Measurements from ENCODE around the gene PYGM.

The PYGM gene

DNA sequence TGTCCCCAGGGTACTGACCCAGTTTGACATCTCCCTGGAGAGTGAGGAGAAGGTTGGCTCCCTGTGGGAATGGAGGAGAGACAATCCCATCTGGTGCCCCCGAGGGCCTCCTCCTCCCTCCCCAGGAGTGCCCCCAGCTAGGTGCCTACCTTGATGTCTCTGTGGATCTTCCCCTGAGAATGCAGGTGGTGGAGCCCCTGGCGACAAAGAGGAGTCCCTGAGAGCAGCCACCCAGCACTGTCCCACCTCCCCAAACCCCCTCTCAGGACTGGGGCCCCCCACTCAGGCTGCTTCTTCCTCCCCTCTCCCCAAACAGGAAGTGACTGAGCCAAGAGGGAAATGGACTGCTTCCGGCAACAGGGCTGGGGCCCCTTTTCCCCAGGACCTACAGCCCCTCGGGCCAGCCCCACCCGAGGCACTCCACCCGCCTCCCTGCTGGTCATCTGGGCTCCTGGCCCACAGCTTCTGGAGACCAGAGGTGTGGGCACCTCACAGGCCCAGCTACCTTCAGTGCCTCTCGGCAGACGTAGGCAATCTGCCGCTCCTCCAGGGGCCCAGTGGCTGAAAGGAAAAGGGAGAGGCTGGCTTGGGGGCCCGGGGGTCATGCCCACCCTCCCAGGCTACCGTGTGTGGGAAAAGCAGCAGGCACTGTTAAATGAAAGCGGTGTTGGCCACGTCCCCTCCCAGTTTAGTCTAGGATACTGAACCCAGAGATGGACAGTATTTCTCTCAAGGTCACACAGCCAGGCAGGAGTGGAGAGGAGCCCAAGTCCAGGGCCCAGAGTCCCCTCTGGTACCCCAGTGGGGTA, 42.0 kb upstream of the PYGM start:
- Histone ChIP-seq H2AFZ (ENCODE audit: low read length) (no peak overlapping the region), H3K27ac (replicated peaks; ENCODE audit: low read length) (no peak overlapping the region), H2BK15ac (ENCODE audit: low read length) (no peak overlapping the region), H2BK5ac (ENCODE audit: low read length) (peak overlapping the region; percentile 53), H3K9me3 (replicated peaks in 1 of 2; ENCODE audit: control insufficient read depth in 2 of 2, insufficient read depth in 1 of 2, low read depth in 1 of 2, low read length in 2 of 2) (no peaks in the 10 kb centered on the region), H3K4me2 (ENCODE audit: insufficient read depth, low read length, poor library complexity, severe bottlenecking) (peak overlapping the region; percentile 18), H3K4me1 (ENCODE audit: control insufficient read depth in 2 of 2, insufficient read depth in 1 of 2, low read depth in 1 of 2, low read length in 2 of 2) (peaks cover 7 to 10% of the 10 kb centered on the region in 2 donors), H3K36me3 (replicated peaks in 1 of 2; ENCODE audit: control insufficient read depth in 2 of 2, insufficient read depth in 2 of 2, low read length in 2 of 2) (peaks cover 22 to 29% of the 10 kb centered on the region in 2 donors), H3K4ac (ENCODE audit: low read length) (no peak overlapping the region), H2BK120ac (ENCODE audit: low read depth, low read length) (no peak overlapping the region), H3K4me3 (ENCODE audit: low read length in 2 of 2) (no peak overlapping the region), H3K23ac (ENCODE audit: low read depth, low read length, poor library complexity) (no peak overlapping the region), H3K9ac (ENCODE audit: low read depth, low read length, poor library complexity) (peak overlapping the region; percentile 84), H2BK12ac (ENCODE audit: low read length) (no peak overlapping the region), H4K91ac (ENCODE audit: low read depth, low read length, poor library complexity) (no peak overlapping the region), H3K14ac (ENCODE audit: low read length) (no peak overlapping the region), H4K8ac (ENCODE audit: low read depth, low read length) (no peak overlapping the region), H3K27me3 (ENCODE audit: control insufficient read depth in 3 of 3, insufficient read depth in 3 of 3, low read depth in 1 of 3, low read length in 3 of 3) (no peaks in the 10 kb centered on the region), H2AK5ac (ENCODE audit: low read depth, low read length) (peak overlapping the region; percentile 98), H3K79me1 (ENCODE audit: low read depth, low read length) (peaks cover 7% of the 10 kb centered on the region), H3K18ac (ENCODE audit: low read length) (no peak overlapping the region)
- no peak for DNase-seq (ENCODE audit: low spot score)
- WGBS, 2 donors (ENCODE audit: extremely low coverage in 2 of 2, insufficient read length in 2 of 2, insufficient replicate concordance in 1 of 2), result no CpG with 5 or more reads among the region's 13 CpGs

DNA sequence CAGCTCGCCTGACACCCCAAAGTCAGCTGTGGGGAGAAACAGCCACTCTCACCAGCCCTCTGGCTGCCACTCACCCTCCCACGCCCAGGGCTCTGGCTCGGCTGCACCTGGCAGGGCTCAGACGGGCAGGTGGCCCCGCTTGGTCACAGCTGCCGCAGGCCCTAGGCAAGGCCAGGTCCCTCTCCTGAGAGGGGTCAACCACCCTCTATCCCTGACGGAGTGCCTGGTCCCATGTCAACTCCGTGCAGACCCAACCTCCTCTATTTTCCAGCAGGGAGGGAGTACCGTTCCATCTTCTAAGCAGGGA, 41.3 kb upstream of the PYGM start:
- Histone ChIP-seq H3K9me3 (replicated peaks in 1 of 2; ENCODE audit: control insufficient read depth in 2 of 2, insufficient read depth in 1 of 2, low read depth in 1 of 2, low read length in 2 of 2) (no peaks in the 10 kb centered on the region), H4K91ac (ENCODE audit: low read depth, low read length, poor library complexity) (no peak overlapping the region), H3K23ac (ENCODE audit: low read depth, low read length, poor library complexity) (peak overlapping the region; percentile 44), H2AK5ac (ENCODE audit: low read depth, low read length) (peak overlapping the region; percentile 84), H3K14ac (ENCODE audit: low read length) (no peak overlapping the region), H3K4me3 (ENCODE audit: low read length in 2 of 2) (peak overlapping the region in 1 of 2 donors; percentile 35), H3K36me3 (replicated peaks in 1 of 2; ENCODE audit: control insufficient read depth in 2 of 2, insufficient read depth in 2 of 2, low read length in 2 of 2) (peaks cover 21 to 23% of the 10 kb centered on the region in 2 donors), H2BK15ac (ENCODE audit: low read length) (no peak overlapping the region), H3K18ac (ENCODE audit: low read length) (no peak overlapping the region), H4K8ac (ENCODE audit: low read depth, low read length) (no peak overlapping the region), H3K9ac (ENCODE audit: low read depth, low read length, poor library complexity) (no peak overlapping the region), H2AFZ (ENCODE audit: low read length) (no peak overlapping the region), H2BK12ac (ENCODE audit: low read length) (no peak overlapping the region), H2BK5ac (ENCODE audit: low read length) (no peak overlapping the region), H3K27me3 (ENCODE audit: control insufficient read depth in 3 of 3, insufficient read depth in 3 of 3, low read depth in 1 of 3, low read length in 3 of 3) (no peaks in the 10 kb centered on the region), H3K27ac (replicated peaks; ENCODE audit: low read length) (no peak overlapping the region), H3K4me1 (ENCODE audit: control insufficient read depth in 2 of 2, insufficient read depth in 1 of 2, low read depth in 1 of 2, low read length in 2 of 2) (peaks cover 7 to 10% of the 10 kb centered on the region in 2 donors), H3K79me1 (ENCODE audit: low read depth, low read length) (peaks cover 7% of the 10 kb centered on the region), H3K4ac (ENCODE audit: low read length) (no peak overlapping the region), H3K4me2 (ENCODE audit: insufficient read depth, low read length, poor library complexity, severe bottlenecking) (no peak overlapping the region), H2BK120ac (ENCODE audit: low read depth, low read length) (no peak overlapping the region)
- no peak for DNase-seq (ENCODE audit: low spot score)
- no CpG with 5 or more reads among the region's 9 CpGs for WGBS, 2 donors (ENCODE audit: extremely low coverage in 2 of 2, insufficient read length in 2 of 2, insufficient replicate concordance in 1 of 2)

DNA sequence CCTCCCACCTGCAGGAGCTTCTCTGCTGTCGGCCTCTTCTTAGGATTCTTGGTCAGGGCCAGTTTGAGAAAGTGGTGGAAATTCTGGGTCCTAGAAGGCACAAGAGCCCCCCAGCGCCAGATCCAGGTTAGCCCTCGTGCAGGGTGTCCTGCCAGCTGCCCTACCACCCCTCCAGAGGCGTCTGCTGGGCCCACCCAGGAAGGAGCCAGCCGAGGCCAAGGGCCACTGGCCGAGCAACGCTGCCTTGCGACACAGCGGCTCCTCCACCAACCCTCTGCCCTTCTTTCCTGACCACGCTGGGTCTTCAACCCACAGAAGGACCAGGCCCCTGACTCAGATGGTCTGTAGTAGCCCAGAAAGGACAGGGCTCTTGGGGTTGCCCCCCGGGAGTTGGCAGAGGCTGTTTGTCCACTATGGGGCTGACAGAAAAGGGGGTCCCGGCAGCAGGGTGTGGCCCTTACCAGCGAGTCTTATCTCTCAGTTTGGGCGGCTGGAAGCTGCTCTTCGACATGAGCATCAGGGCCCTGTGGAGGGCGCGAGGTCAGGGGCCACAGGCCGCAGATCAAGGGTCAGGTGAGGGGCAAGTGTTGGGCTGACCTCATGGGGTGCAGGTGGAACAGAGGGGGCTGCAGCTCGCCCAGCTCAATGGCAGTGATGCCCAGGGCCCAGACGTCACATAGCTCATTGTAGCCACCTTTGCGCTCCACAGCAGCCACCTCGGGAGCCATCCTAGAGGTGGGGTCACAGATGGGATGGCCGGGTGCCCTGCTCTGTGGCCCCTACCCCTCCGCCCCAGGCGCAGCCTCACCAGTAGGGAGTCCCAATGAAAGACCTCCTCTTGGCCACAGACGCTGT, 40.8 kb upstream of the PYGM start:
- Histone ChIP-seq H2BK120ac (ENCODE audit: low read depth, low read length) (no peak overlapping the region), H3K23ac (ENCODE audit: low read depth, low read length, poor library complexity) (peak overlapping the region; percentile 44), H4K8ac (ENCODE audit: low read depth, low read length) (no peak overlapping the region), H2AFZ (ENCODE audit: low read length) (no peak overlapping the region), H3K79me1 (ENCODE audit: low read depth, low read length) (peaks cover 7% of the 10 kb centered on the region), H2AK5ac (ENCODE audit: low read depth, low read length) (peak overlapping the region; percentile 84), H3K4me3 (ENCODE audit: low read length in 2 of 2) (no peak overlapping the region), H3K4me1 (ENCODE audit: control insufficient read depth in 2 of 2, insufficient read depth in 1 of 2, low read depth in 1 of 2, low read length in 2 of 2) (peaks cover 7 to 10% of the 10 kb centered on the region in 2 donors), H3K27ac (replicated peaks; ENCODE audit: low read length) (no peak overlapping the region), H2BK5ac (ENCODE audit: low read length) (no peak overlapping the region), H4K91ac (ENCODE audit: low read depth, low read length, poor library complexity) (no peak overlapping the region), H2BK15ac (ENCODE audit: low read length) (no peak overlapping the region), H3K4ac (ENCODE audit: low read length) (peak overlapping the region; percentile 53), H3K4me2 (ENCODE audit: insufficient read depth, low read length, poor library complexity, severe bottlenecking) (no peak overlapping the region), H3K9ac (ENCODE audit: low read depth, low read length, poor library complexity) (no peak overlapping the region), H3K18ac (ENCODE audit: low read length) (no peak overlapping the region), H3K14ac (ENCODE audit: low read length) (no peak overlapping the region), H3K27me3 (ENCODE audit: control insufficient read depth in 3 of 3, insufficient read depth in 3 of 3, low read depth in 1 of 3, low read length in 3 of 3) (no peaks in the 10 kb centered on the region), H3K9me3 (replicated peaks in 1 of 2; ENCODE audit: control insufficient read depth in 2 of 2, insufficient read depth in 1 of 2, low read depth in 1 of 2, low read length in 2 of 2) (no peaks in the 10 kb centered on the region), H3K36me3 (replicated peaks in 1 of 2; ENCODE audit: control insufficient read depth in 2 of 2, insufficient read depth in 2 of 2, low read length in 2 of 2) (peaks cover 17 to 19% of the 10 kb centered on the region in 2 donors), H2BK12ac (ENCODE audit: low read length) (no peak overlapping the region)
- WGBS, 2 donors (ENCODE audit: extremely low coverage in 2 of 2, insufficient read length in 2 of 2, insufficient replicate concordance in 1 of 2), result no CpG with 5 or more reads among the region's 26 CpGs
- no peak for DNase-seq (ENCODE audit: low spot score)
